Kidney glomerular epithelial cell (primary cell): Measurements from ENCODE around the gene ZFR.
"Not testable (repeated sequence)": the region's sequence is repeated elsewhere in the genome, so short reads cannot be mapped to it uniquely, and the experiment has no call there.

Source experiments
- DNase-seq: peaks from one replicate; lab custom pipeline; 2025; lab: John Stamatoyannopoulos, UW

ZFR gene

GRCh38 chr5:32444431-32445286 is at the start of gene ZFR:
Gene ZFR, minus strand, starts transcription at chr5:32444740. Its CDS starts 82 bp downstream, at chr5:32444658.
- peak; percentile 65 for DNase-seq

DNA sequence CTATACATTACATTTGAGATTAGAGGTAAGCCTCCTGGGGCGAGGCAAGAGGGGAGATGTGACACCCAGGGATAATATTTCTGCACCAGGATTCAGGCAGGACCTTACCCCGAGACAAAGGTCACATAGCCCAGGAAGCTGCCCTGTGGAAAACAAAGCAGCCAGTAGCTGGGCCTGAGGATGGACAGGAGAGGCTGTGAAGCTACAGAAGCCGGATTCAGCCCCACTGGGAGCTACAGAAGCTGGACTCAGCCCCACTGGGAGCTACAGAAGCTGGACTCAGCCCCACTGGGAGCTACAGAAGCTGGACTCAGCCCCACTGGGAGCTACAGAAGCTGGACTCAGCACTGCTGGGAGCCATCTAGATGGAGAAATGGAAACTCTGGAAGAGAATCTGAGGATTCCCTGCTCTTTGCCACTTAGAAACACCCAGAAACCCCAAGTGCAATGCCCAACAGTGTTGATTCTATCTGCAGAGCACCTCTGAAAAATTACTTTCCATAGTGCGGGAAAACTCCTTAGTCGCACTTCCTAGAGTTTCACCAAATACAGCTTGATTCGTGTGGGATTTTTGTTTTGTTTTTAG is 46.5 kb upstream of the ZFR start:
- no peak for DNase-seq

DNA sequence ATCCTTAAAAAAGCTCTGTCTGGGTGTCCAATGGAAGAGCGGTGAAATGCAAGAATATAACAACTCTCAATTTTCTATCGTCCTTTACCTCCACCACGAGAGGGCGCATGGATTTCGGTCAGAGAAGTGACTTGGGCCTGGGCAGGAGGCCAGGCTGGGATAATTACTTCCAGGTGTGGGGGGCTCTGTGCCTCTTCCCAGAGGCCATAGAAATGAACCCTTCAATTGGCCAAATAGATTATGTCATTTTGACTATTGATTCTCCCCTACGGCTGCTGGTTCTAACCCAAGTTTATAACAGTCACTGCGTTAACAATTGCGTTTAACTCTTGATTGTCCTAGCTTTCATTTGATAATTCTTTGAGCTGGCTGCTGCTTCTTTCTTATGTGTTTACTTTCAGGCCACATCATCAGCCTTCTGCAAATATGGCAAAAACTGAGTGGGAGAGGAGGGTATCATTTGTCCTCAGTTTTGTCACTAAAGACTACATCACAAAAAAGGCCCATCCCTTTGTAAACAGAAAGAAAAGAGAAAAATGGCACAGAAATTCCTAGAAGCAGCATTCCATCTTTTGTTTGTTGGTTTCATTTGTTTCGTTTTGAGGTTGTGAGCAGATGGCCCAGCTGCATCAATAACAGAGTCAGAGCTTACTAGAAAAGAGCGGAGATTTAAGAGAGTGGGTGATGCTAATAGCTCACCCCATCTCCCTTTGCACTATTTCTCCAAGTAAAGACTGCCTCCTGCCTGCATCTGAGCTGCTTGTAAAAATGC is 45.4 kb upstream of the ZFR start:
- DNase-seq, result peak; percentile 66

GRCh38 chr5:32487424-32487823 is 42.9 kb upstream of the ZFR start:
- DNase-seq, result no peak

DNA sequence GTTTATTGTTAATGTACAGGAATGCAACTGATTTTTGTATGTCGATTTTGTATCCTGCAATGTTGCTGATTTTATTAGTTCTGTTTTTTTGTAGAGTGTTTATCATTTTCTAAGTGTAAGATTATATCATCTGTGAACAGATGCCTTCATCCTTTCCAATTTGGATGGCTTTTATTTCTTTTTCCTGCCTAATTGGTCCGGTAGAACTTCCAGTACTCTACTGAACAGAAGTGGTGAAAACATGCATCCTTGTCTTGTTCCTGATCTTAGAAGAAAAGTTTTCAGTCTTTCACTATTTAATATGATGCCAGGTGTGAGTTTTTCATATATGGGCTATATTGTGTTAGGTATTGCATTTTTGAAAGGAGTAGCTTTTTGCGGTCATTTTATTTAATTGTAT is 42.5 kb upstream of the ZFR start:
- no peak for DNase-seq

DNA sequence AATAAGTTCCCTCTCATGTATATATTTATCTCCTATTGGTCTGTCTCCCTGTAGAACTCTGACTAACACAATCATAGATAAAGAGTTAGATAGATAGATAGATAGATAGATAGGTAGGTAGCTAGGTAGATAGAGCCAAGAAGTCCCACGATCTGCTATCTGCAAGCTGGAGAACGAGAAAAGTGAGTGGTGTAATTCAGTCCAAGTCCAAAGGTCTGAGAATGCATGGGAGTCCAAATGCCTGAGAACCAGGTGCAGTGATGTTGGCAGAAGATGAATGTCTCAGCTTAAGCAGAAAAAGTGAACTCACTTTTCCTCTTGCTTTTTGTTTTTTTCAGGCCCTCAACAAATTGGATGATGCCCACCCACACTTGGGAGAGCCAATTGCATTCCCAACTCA is 37.7 kb upstream of the ZFR start:
- no peak for DNase-seq

DNA sequence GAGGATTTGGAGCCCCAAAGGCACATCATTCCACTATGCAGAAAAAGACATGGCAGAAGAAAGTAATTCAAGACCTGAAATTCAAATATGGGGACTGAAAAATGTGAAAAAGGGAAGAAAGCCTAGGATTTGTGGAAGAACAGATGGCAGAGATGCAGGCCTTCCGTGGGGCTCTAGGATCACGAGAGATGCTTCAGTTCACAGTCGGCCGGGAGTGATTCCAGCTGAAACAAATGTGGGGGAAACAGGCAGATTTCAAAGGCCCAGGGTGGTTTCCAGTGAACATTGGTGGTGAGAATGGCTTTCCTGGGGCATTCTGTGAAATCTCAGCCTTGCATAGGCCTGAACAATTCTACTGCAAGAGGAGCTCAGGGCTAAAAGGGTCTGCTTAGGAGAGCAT is 34.6 kb upstream of the ZFR start:
- no peak for DNase-seq

DNA sequence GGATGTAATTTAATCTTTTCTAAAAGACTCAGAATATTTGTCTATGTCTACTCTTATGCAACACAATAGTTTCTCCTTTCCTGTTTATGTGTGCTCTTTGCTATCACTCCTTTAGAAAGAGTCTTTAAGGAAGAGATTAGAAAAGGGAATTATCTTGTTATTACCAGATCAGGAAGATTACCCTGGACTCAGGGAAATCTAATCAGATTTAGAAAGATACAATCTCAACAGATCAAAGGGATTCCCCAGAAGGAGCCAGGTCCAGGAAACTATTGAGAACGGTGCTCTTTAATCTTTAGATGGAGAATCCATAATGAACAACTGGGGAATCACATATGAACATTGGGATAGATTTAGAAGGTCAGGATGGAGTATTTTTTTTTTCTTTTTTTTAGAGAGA is 32.4 kb upstream of the ZFR start:
- DNase-seq, result no peak

GRCh38 chr5:32475334-32476097 is 31.0 kb upstream of the ZFR start:
- DNase-seq, result no peak

DNA sequence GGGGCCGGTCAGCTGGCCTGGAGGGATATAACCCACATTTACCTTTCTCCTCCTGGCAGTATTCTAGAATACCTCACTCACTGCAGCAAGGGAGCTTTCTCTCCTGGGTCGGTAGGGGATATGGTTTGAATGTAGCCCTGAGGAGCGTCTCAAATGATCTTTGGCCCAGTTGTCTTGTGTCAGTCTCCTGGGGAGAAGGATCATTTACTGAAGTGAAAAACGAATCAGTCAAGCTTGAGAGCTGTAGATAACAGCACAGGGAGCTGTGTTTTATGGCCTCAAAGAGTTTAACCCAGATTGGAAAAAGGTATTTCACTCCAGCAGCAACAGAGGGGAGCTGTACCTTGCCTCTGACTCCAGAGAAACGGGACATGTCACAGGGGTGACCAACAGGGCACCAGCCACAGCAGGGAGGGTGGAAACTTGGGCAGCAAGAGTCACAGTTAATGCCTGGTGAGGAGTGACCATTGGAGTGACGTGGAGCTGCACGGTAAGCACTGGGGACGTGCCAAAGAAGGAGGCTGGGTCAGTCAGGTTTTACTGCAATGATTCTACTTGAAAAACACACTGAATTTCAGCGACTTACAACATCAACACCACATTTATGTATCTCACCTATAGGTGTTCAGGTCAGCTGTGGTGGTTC is 29.8 kb upstream of the ZFR start:
- no peak for DNase-seq

- DNase-seq, result no peak
Observed at GRCh38 chr5:32473072-32473471, 28.5 kb upstream of the ZFR start.

DNA sequence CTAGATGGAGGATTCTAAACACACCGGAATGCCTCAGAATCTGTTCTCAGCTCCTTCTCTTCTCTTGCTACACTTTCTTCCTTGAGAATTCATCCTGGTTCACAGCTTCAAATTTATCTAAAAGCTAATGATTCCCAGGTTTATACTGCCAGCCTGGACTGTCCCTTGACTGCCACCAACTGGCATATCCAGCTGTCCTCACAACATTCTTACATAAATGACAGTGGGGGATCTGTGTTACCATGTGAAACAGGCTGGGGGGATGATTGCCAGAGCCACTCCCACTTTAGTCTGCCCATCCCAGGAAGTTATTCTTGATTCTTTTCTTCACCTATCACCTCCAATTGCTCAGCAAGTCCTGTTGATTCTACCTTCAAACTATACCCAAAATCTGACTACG is 27.2 kb upstream of the ZFR start:
- no peak for DNase-seq

DNA sequence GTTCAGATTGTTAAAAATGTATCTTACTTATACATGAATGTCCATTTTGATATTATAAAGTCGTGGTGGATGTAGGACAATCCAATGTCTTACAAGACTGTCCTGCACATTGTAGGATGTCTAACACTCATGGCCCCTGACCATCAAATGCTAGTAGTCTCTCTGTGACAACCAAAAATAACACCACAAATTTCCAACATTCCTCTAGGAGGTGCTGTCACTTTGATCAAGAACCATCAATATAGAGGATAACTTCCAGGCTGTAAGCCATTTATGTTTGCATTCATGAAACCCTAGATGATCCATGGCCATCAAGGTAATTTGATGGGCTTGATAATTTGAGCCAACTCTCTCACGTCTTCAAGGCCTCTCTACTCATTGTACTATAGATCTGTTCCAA is 20.5 kb upstream of the ZFR start:
- no peak for DNase-seq

DNA sequence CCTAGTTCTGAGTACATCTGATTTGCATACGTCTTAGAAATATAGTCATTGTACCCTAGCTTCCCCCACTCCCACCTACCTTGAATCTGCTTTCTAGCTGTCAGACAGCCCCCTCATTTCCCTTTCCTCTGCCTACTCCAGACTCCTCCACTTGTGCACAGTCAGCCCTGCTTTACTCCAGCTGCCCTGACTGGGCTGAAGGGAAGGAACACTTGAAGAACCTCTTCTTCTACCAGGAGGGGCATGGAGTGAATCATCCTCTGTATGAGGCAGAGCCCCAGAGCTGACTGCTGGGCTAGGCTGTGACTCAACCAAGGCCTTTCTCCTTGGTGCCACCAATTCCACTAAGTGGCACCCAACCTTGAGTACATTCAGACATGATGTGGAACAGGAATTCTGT is 18.1 kb upstream of the ZFR start:
- no peak for DNase-seq

DNA sequence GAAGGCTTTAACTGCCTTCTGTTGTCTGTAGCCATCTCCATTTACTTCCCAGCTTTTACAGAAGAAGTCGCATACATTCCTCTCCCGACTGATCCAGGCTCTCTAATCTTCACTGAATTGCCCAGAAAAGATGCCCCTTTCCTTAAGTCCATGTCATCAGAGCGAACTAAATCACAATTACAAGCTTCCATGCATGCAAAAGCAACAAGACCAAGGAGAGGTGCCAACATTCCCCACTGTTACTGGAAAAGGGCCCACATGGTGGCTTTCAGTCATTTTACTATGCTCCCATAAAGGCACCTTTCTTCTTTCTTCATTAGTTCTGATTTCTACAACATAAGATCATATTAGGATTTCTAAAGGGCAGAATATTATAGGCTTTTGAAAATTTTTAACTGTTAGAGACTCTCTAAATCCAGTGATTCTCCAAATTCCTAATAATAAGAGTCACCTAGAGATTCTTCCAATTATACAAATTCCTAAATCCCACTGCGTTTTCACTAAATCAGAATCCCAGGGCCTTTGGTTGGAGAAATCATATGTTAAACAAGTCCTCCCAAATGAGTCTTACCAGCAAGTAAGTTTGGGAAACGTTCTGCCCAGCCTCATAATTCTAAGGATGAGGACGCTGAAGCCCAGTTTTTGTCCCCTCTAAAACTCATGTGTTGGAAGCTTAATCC is 17.0 kb upstream of the ZFR start:
- DNase-seq, result no peak

DNA sequence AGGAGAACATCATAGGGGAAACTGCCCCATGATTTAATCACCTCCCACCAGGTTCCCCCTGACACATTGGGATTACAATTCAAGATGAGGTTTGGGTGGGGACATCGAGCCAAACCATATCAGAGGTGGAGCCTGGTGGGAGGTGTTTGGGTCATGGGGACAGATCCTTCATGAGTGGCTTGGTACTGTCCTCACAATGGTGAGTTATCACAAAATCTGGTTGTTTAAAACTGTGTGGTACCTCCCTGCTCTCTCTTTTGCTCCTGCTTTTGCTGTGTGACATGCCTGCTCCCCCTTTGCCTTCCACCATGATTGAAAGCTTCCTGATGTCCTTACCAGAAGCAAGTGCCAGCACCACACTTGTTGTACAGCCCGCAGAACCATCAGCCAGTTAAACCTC is 16.2 kb upstream of the ZFR start:
- DNase-seq, result no peak

DNA sequence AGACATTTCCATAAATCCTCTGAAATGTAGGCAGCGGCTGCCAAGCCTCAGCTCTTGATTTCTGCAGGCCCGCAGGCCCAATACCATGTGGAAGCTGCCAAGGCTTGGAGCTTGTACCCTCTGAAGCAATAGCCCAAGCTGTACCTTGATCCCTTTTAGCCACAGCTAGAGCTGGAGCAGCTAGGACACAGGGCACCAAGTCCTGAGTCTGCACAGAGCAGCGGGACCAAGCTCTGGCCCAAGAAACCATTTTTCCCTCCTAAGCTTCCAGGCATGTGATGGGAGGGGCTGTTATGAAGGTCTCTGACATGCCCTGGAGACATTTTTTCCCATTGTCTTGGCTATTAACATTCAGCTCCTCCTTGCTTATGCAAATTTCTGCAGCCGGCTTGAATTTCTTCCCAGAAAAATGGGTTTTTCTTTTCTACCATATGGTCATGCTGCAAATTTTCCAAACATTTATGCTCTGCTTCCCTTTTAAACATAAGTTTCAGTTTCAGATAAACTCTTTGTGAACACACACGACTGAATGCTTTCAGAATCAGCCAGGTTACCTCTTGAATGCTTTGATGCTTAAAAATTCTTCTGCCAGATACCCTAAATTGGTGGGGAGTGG is 14.4 kb upstream of the ZFR start:
- DNase-seq, result no peak

DNA sequence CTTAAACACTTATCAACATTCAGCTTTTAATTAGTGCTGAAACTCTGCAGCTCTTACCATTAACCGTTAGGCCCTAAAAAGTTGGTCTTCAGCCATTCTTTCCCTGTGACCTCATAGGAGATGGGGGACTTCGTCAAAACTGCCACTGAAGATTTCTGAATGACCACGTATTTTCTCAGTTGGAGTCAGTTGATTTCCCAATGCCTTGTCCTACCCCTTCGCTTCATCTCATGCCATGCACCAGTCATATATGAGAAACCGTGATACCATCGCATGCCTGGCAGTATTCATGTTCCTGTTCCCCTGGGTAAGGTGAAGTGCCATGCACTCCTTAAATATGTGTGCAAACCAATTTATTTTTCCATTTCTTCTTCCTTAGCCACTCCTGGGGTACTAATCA is 10.8 kb upstream of the ZFR start:
- no peak for DNase-seq

- no peak for DNase-seq
Observed at GRCh38 chr5:32454821-32455220, 10.3 kb upstream of the ZFR start.

GRCh38 chr5:32453916-32454315 is 9.4 kb upstream of the ZFR start:
- no peak for DNase-seq

- DNase-seq, result not testable (repeated sequence)
Observed at GRCh38 chr5:32452316-32452715, 7.8 kb upstream of the ZFR start.
